ENCODE results near the gene KCNK16. TPM values are rescaled to one million over a fixed set of nuclear protein-coding genes. Genes with fewer than 3 reads are reported as not detected.
"Not testable (repeated sequence)": the region's sequence is repeated elsewhere in the genome, so short reads cannot be mapped to it uniquely, and the experiment has no call there.

The KCNK16 gene
- polyA plus RNA-seq, 1 donor from 2014 or later = not detected

DNA sequence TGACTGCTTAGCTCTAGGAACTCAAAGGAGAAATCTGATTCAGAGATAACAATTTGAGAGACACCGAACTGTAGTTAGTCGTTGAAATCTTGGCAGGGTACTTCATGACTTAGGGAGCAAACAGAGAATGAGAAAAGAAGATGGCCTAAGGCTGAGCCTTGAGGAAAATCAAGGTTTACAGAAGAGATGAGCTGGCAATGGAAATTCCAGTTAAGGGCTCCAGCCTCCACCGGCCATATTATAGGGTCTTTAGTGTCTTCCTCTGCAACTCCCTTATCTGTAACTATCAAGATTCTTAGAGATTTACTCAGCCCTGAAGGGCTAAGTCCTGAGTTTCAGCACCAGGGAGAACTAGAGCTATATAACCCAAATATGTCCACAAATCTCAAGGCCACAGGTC, 34.9 kb downstream of the KCNK16 start:
- Histone ChIP-seq H3K9me3 (ENCODE audit: low read length) (no peaks in the 10 kb centered on the region), H3K27me3 (ENCODE audit: insufficient read depth, low read depth, low read length) (no peaks in the 10 kb centered on the region), H3K79me2 (replicated peaks; ENCODE audit: insufficient read depth, low read length) (no peaks in the 10 kb centered on the region), H2AFZ (ENCODE audit: low read depth, low read length) (no peak overlapping the region), H4K20me1 (ENCODE audit: insufficient read depth) (no peaks in the 10 kb centered on the region), H3K36me3 (ENCODE audit: insufficient read depth, low read length) (no peaks in the 10 kb centered on the region), H3K4me2 (ENCODE audit: low read length) (no peak overlapping the region), H3K27ac (ENCODE audit: low read length) (no peak overlapping the region), H3F3A (ENCODE audit: insufficient read depth, low read length, poor library complexity, severe bottlenecking) (no peaks in the 10 kb centered on the region), H3K4me3 (ENCODE audit: low read length) (no peak overlapping the region), H3K9me2 (ENCODE audit: insufficient read depth, low read length) (no peaks in the 10 kb centered on the region), H3K9ac (ENCODE audit: low read length) (no peak overlapping the region)
- TF ChIP-seq POLR2AphosphoS5 (IDR thresholded peaks at IDR 0.05) = no peak
- TF ChIP-seq TAF1 (IDR thresholded peaks at IDR 0.05; ENCODE audit: low read depth) = no peak

DNA sequence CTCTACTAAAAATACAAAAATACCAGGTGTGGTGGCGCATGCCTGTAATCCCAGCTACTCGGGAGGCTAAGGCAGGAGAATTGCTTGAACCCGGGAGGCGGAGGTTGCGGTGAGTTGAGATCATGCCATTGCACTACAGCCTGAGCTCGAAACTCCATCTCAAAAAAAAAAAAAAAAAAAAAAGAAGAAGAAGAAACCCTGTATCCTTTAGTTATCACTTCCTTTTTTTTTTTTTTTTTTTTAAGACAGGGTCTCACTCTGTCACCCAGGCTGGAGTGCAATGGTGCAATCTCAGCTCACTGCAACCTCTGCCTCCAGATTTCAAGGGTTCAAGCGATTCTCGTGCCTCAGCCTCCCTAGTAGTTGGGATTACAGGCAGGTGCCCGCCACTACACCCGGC, 35.9 kb downstream of the KCNK16 start:
- not testable (repeated sequence) for H3K9ac ChIP-seq (ENCODE audit: low read length); H2AFZ ChIP-seq (ENCODE audit: low read depth, low read length); H3K79me2 ChIP-seq (replicated peaks; ENCODE audit: insufficient read depth, low read length); H3K27me3 ChIP-seq (ENCODE audit: insufficient read depth, low read depth, low read length); H3K9me3 ChIP-seq (ENCODE audit: low read length); H3K36me3 ChIP-seq (ENCODE audit: insufficient read depth, low read length); H3K9me2 ChIP-seq (ENCODE audit: insufficient read depth, low read length); H3F3A ChIP-seq (ENCODE audit: insufficient read depth, low read length, poor library complexity, severe bottlenecking); H4K20me1 ChIP-seq (ENCODE audit: insufficient read depth); H3K4me3 ChIP-seq (ENCODE audit: low read length); H3K4me2 ChIP-seq (ENCODE audit: low read length); H3K27ac ChIP-seq (ENCODE audit: low read length)

DNA sequence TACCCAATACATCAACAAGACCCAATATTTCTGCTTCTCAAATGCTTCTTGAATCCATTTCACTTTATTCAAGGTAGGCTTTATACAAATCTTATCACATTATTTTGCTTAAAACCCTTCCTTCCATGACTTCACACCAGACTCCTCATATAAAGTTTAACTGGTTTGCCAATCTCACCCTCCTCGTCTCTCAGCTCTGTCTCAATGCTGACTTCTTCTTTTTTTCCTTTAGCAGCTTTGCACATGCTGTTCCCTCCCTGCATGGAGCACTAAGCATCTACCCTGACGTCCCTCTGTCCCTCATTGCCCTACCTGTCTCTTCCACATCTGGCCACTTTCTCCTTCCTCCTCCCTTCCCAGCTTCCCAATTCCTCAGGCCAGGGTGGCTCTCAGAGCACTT, 39.7 kb downstream of the KCNK16 start:
- Histone ChIP-seq H3K9ac (ENCODE audit: low read length) (no peak overlapping the region), H3K4me3 (ENCODE audit: low read length) (no peak overlapping the region), H3K9me2 (ENCODE audit: insufficient read depth, low read length) (no peaks in the 10 kb centered on the region), H3K27me3 (ENCODE audit: insufficient read depth, low read depth, low read length) (no peaks in the 10 kb centered on the region), H3F3A (ENCODE audit: insufficient read depth, low read length, poor library complexity, severe bottlenecking) (no peaks in the 10 kb centered on the region), H4K20me1 (ENCODE audit: insufficient read depth) (no peaks in the 10 kb centered on the region), H3K79me2 (replicated peaks; ENCODE audit: insufficient read depth, low read length) (no peaks in the 10 kb centered on the region), H3K9me3 (ENCODE audit: low read length) (no peaks in the 10 kb centered on the region), H2AFZ (ENCODE audit: low read depth, low read length) (no peak overlapping the region), H3K36me3 (ENCODE audit: insufficient read depth, low read length) (no peaks in the 10 kb centered on the region), H3K4me2 (ENCODE audit: low read length) (no peak overlapping the region), H3K27ac (ENCODE audit: low read length) (no peak overlapping the region)
- TF ChIP-seq RAD21 (conservative IDR thresholded peaks at IDR 0.05) = no peak
- no peak for TF ChIP-seq SMC3 (conservative IDR thresholded peaks at IDR 0.05; ENCODE audit: poor library complexity)
- TF ChIP-seq, protein P1, sequence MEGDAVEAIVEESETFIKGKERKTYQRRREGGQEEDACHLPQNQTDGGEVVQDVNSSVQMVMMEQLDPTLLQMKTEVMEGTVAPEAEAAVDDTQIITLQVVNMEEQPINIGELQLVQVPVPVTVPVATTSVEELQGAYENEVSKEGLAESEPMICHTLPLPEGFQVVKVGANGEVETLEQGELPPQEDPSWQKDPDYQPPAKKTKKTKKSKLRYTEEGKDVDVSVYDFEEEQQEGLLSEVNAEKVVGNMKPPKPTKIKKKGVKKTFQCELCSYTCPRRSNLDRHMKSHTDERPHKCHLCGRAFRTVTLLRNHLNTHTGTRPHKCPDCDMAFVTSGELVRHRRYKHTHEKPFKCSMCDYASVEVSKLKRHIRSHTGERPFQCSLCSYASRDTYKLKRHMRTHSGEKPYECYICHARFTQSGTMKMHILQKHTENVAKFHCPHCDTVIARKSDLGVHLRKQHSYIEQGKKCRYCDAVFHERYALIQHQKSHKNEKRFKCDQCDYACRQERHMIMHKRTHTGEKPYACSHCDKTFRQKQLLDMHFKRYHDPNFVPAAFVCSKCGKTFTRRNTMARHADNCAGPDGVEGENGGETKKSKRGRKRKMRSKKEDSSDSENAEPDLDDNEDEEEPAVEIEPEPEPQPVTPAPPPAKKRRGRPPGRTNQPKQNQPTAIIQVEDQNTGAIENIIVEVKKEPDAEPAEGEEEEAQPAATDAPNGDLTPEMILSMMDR (IDR thresholded peaks at IDR 0.05; ENCODE audit: poor library complexity, severe bottlenecking) = no peak
- TF ChIP-seq EZH2 (IDR thresholded peaks at IDR 0.05; ENCODE audit: borderline replicate concordance, insufficient read depth, low read length, poor library complexity, severe bottlenecking) = no peak
- TF ChIP-seq TAF1 (IDR thresholded peaks at IDR 0.05; ENCODE audit: low read depth) = no peak
- TF ChIP-seq POLR2AphosphoS5 (IDR thresholded peaks at IDR 0.05) = no peak
- no peak for TF ChIP-seq MXI1 (conservative IDR thresholded peaks at IDR 0.05; ENCODE audit: poor library complexity, severe bottlenecking)
- TF ChIP-seq EP300 (conservative IDR thresholded peaks at IDR 0.05; ENCODE audit: poor library complexity, severe bottlenecking) = no peak
- TF ChIP-seq, protein P2, sequence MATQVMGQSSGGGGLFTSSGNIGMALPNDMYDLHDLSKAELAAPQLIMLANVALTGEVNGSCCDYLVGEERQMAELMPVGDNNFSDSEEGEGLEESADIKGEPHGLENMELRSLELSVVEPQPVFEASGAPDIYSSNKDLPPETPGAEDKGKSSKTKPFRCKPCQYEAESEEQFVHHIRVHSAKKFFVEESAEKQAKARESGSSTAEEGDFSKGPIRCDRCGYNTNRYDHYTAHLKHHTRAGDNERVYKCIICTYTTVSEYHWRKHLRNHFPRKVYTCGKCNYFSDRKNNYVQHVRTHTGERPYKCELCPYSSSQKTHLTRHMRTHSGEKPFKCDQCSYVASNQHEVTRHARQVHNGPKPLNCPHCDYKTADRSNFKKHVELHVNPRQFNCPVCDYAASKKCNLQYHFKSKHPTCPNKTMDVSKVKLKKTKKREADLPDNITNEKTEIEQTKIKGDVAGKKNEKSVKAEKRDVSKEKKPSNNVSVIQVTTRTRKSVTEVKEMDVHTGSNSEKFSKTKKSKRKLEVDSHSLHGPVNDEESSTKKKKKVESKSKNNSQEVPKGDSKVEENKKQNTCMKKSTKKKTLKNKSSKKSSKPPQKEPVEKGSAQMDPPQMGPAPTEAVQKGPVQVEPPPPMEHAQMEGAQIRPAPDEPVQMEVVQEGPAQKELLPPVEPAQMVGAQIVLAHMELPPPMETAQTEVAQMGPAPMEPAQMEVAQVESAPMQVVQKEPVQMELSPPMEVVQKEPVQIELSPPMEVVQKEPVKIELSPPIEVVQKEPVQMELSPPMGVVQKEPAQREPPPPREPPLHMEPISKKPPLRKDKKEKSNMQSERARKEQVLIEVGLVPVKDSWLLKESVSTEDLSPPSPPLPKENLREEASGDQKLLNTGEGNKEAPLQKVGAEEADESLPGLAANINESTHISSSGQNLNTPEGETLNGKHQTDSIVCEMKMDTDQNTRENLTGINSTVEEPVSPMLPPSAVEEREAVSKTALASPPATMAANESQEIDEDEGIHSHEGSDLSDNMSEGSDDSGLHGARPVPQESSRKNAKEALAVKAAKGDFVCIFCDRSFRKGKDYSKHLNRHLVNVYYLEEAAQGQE (IDR thresholded peaks at IDR 0.05; ENCODE audit: borderline replicate concordance) = no peak
